Thyroid gland (tissue), 4 donors: ENCODE measurements around the gene NDUFS2.

Experiments
- CTCF ChIP-seq, 6 experiments: fragments of 200-600 bp in 3 of 6; fragments of 450-650 bp in 3 of 6; sonication (generic) in 3 of 6; IDR thresholded peaks; one replicate each; pipeline ENCODE4 v1.5.1; 2016 to 2019; ENCODE audit warnings: antibody characterized with exemption in 6 of 6, mild to moderate bottlenecking in 2 of 6, inconsistent platforms in 1 of 6, moderate library complexity in 1 of 6
- POLR2A ChIP-seq, 2 donors: fragments of 450-650 bp; IDR thresholded peaks; one replicate each; pipeline ENCODE4 v1.6.1; 2017; ENCODE audit warnings: antibody characterized with exemption in 2 of 2, mild to moderate bottlenecking in 2 of 2, moderate library complexity in 1 of 2

GRCh38 chr1:161259345-161259702, 57.2 kb downstream of the NDUFS2 start:
- no peak for TF ChIP-seq CTCF (IDR thresholded peaks at IDR 0.05)
- no peak for TF ChIP-seq POLR2A (IDR thresholded peaks at IDR 0.05)
